ENCODE data around the gene LAMC1.

LAMC1 gene

GRCh38 chr1:183023146-183023600 lies at the start of gene LAMC1:
Gene LAMC1, plus strand, starts transcription at chr1:183023420. Its CDS starts 297 bp downstream, at chr1:183023717.
- in situ Hi-C loops (cut with MboI; ENCODE audit: low sequenced_read_pairs), result no loop called here

GRCh38 chr1:182974506-182975191 lies 48.6 kb upstream of the LAMC1 start:
- in situ Hi-C loops (cut with MboI; ENCODE audit: low sequenced_read_pairs), result no loop called here

- in situ Hi-C loops (cut with MboI; ENCODE audit: low sequenced_read_pairs), result no loop called here
Measured at GRCh38 chr1:182977480-182977879, 45.7 kb upstream of the LAMC1 start.

GRCh38 chr1:182978151-182978853 lies 44.9 kb upstream of the LAMC1 start:
- in situ Hi-C loops (cut with MboI; ENCODE audit: low sequenced_read_pairs), result no loop called here

- in situ Hi-C loops (cut with MboI; ENCODE audit: low sequenced_read_pairs), result no loop called here
Measured at GRCh38 chr1:182984138-182984537, 39.1 kb upstream of the LAMC1 start.

- in situ Hi-C loops (cut with MboI; ENCODE audit: low sequenced_read_pairs), result no loop called here
Measured at GRCh38 chr1:182984621-182985020, 38.6 kb upstream of the LAMC1 start.

- in situ Hi-C loops (cut with MboI; ENCODE audit: low sequenced_read_pairs), result no loop called here
Measured at GRCh38 chr1:182985876-182986275, 37.3 kb upstream of the LAMC1 start.

GRCh38 chr1:182990413-182991144 lies 32.6 kb upstream of the LAMC1 start:
- in situ Hi-C loops (cut with MboI; ENCODE audit: low sequenced_read_pairs), result no loop called here

GRCh38 chr1:182993746-182994145 lies 29.5 kb upstream of the LAMC1 start:
- in situ Hi-C loops (cut with MboI; ENCODE audit: low sequenced_read_pairs), result no loop called here

GRCh38 chr1:182995894-182996293 lies 27.3 kb upstream of the LAMC1 start:
- in situ Hi-C loops (cut with MboI; ENCODE audit: low sequenced_read_pairs), result no loop called here

GRCh38 chr1:182996816-182997215 lies 26.4 kb upstream of the LAMC1 start:
- in situ Hi-C loops (cut with MboI; ENCODE audit: low sequenced_read_pairs), result no loop called here

- in situ Hi-C loops (cut with MboI; ENCODE audit: low sequenced_read_pairs), result no loop called here
Measured at GRCh38 chr1:182998482-182998881, 24.7 kb upstream of the LAMC1 start.

- in situ Hi-C loops (cut with MboI; ENCODE audit: low sequenced_read_pairs), result no loop called here
Measured at GRCh38 chr1:183000167-183000962, 22.9 kb upstream of the LAMC1 start.

GRCh38 chr1:183002267-183002666 lies 21.0 kb upstream of the LAMC1 start:
- in situ Hi-C loops (cut with MboI; ENCODE audit: low sequenced_read_pairs), result no loop called here

GRCh38 chr1:183002797-183003196 lies 20.4 kb upstream of the LAMC1 start:
- in situ Hi-C loops (cut with MboI; ENCODE audit: low sequenced_read_pairs), result no loop called here

- in situ Hi-C loops (cut with MboI; ENCODE audit: low sequenced_read_pairs), result no loop called here
Measured at GRCh38 chr1:183003203-183003602, 20.0 kb upstream of the LAMC1 start.

GRCh38 chr1:183004141-183004540 lies 19.1 kb upstream of the LAMC1 start:
- in situ Hi-C loops (cut with MboI; ENCODE audit: low sequenced_read_pairs), result no loop called here

GRCh38 chr1:183011859-183012258 lies 11.4 kb upstream of the LAMC1 start:
- in situ Hi-C loops (cut with MboI; ENCODE audit: low sequenced_read_pairs), result no loop called here

GRCh38 chr1:183012301-183012994 lies 10.8 kb upstream of the LAMC1 start:
- in situ Hi-C loops (cut with MboI; ENCODE audit: low sequenced_read_pairs), result no loop called here

GRCh38 chr1:183019139-183019740 lies 4.0 kb upstream of the LAMC1 start:
- in situ Hi-C loops (cut with MboI; ENCODE audit: low sequenced_read_pairs), result no loop called here

Data from HL-60/S4 (cell line).